Measurements from ENCODE around the gene GPX4.

- TF ChIP-seq CTCF (IDR thresholded peaks at IDR 0.05; ENCODE audit: borderline replicate concordance, extremely low read depth, low read length, poor library complexity, severe bottlenecking), result no peak
- no peak for TF ChIP-seq EZH2 (IDR thresholded peaks at IDR 0.05; ENCODE audit: borderline replicate concordance, low read depth, low read length, severe bottlenecking)
Observed at GRCh38 chr19:1087813-1088415, 15.9 kb upstream of the GPX4 start.
